Activated T-cell treated with anti-CD3 and anti-CD28 coated beads, Interleukin-2, amount 50 U/mL, for 24 hours (primary cell): ENCODE measurements around the gene PRKCH.

Experiments
- DNase-seq: peaks from one replicate; pipeline ENCODE4 v3.0.0-alpha.2; 2020
- H3K27ac Mint-ChIP-seq: 2 replicates; pipeline ENCODE4 v1.8.0; 2020; ENCODE audit warnings: mild to moderate bottlenecking, mixed read lengths
- H3K27me3 Mint-ChIP-seq: 2 replicates; pipeline ENCODE4 v1.8.0; 2020; ENCODE audit warnings: mixed read lengths
- H3K36me3 Mint-ChIP-seq: 2 replicates; pipeline ENCODE4 v1.8.0; 2020; ENCODE audit warnings: low read depth, mixed read lengths
- H3K4me1 Mint-ChIP-seq: 2 replicates; pipeline ENCODE4 v1.8.0; 2020; ENCODE audit warnings: low read depth, mixed read lengths
- H3K4me3 Mint-ChIP-seq: 2 replicates; pipeline ENCODE4 v1.8.0; 2020; ENCODE audit warnings: mild to moderate bottlenecking, moderate library complexity, mixed read lengths
- H3K9me3 Mint-ChIP-seq: 2 replicates; pipeline ENCODE4 v1.8.0; 2020; ENCODE audit warnings: mixed read lengths

The PRKCH gene

DNA sequence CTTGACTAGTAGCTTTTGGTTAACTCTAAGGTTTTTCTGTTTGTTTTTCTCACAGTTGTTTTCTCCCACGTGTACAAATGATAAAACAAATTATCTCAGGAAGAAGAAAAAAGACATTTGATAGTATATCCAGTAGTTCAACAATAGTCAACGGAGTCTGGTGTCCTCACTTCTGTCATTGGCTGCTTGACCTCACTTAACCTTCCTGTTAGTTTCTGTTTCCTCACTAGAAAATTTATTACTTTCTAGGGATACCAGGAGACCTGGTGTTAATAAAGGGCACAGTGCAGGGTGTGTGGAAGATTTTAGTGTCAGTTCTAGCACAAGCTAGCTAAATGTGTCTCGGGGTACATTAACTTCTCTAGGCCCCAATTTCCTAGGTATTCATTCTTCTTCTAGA lies 116.0 kb downstream of the PRKCH start:
- no peak for DNase-seq
- Mint-ChIP-seq H3K36me3 (peaks cover 30% of the 10 kb centered on the region), H3K4me1 (peaks cover 94% of the 10 kb centered on the region), H3K9me3 (no peaks in the 10 kb centered on the region), H3K27me3 (no peaks in the 10 kb centered on the region), H3K4me3 (peak overlapping the region; percentile 6), H3K27ac (peak overlapping the region; percentile 87)

DNA sequence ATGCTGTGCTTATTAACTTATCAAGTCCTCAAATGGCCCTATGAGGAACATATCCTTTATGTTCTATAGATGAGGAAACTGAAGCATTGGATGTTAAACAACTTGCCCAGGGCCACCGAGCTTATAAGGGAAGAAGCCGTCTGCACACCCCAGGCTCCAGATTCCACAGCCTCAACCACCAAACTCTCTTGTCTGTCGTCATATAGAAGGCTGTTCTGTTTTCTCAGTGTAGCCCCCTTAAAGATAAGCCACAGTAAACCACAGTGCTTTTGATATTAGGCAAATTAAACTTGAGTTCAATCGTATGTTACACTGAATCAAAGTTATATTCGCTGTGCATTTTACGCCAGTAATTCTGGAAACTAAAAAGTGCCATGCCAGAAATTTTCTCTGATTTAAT lies 116.7 kb downstream of the PRKCH start:
- Mint-ChIP-seq H3K36me3 (peaks cover 34% of the 10 kb centered on the region), H3K27ac (peak overlapping the region; percentile 87), H3K27me3 (no peaks in the 10 kb centered on the region), H3K4me3 (peak overlapping the region; percentile 72), H3K4me1 (peaks cover 94% of the 10 kb centered on the region), H3K9me3 (no peaks in the 10 kb centered on the region)
- no peak for DNase-seq

- peaks cover 38% of the 10 kb centered on the region for H3K36me3 Mint-ChIP-seq
- H3K4me1 Mint-ChIP-seq = peaks cover 94% of the 10 kb centered on the region
- no peaks in the 10 kb centered on the region for H3K27me3 Mint-ChIP-seq
- H3K4me3 Mint-ChIP-seq = peak overlapping the region; percentile 72
- peak overlapping the region; percentile 87 for H3K27ac Mint-ChIP-seq
- no peaks in the 10 kb centered on the region for H3K9me3 Mint-ChIP-seq
- DNase-seq = no peak
Measured at GRCh38 chr14:61438497-61438859, 117.1 kb downstream of the PRKCH start.

GRCh38 chr14:61438860-61439765 lies 117.7 kb downstream of the PRKCH start:
- Mint-ChIP-seq H3K4me3 (peak overlapping the region; percentile 72), H3K4me1 (peaks cover 94% of the 10 kb centered on the region), H3K27me3 (no peaks in the 10 kb centered on the region), H3K36me3 (peaks cover 39% of the 10 kb centered on the region), H3K9me3 (no peaks in the 10 kb centered on the region), H3K27ac (peak overlapping the region; percentile 87)
- DNase-seq = no peak

- Mint-ChIP-seq H3K4me1 (peaks cover 94% of the 10 kb centered on the region), H3K27me3 (no peaks in the 10 kb centered on the region), H3K9me3 (no peaks in the 10 kb centered on the region), H3K36me3 (peaks cover 39% of the 10 kb centered on the region), H3K27ac (peak overlapping the region; percentile 87), H3K4me3 (peak overlapping the region; percentile 72)
- no peak for DNase-seq
Measured at GRCh38 chr14:61439779-61440418, 118.5 kb downstream of the PRKCH start.

DNA sequence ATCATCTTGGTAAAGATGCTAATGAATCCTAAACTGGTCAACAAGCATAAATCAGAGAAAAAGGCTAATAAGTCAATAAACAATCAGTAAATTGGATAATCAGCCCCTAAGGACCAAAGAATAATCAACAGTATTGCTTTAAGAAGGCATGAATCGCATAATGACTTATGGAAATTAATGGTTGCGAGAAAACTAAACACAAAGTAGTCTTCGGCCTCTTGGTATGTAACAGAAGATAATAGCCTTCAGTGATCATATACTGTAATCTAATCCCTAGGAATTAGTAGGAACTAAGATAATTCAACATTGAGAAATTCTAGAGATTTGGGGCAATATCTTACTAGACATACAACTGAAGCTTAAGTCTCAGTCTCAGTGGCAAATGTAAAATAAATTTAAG lies 122.1 kb downstream of the PRKCH start:
- peaks cover 96% of the 10 kb centered on the region for H3K4me1 Mint-ChIP-seq
- peak overlapping the region; percentile 96 for H3K27ac Mint-ChIP-seq
- H3K9me3 Mint-ChIP-seq = no peaks in the 10 kb centered on the region
- H3K36me3 Mint-ChIP-seq = peaks cover 52% of the 10 kb centered on the region
- peak overlapping the region; percentile 41 for H3K4me3 Mint-ChIP-seq
- no peak for DNase-seq
- H3K27me3 Mint-ChIP-seq = no peaks in the 10 kb centered on the region

DNA sequence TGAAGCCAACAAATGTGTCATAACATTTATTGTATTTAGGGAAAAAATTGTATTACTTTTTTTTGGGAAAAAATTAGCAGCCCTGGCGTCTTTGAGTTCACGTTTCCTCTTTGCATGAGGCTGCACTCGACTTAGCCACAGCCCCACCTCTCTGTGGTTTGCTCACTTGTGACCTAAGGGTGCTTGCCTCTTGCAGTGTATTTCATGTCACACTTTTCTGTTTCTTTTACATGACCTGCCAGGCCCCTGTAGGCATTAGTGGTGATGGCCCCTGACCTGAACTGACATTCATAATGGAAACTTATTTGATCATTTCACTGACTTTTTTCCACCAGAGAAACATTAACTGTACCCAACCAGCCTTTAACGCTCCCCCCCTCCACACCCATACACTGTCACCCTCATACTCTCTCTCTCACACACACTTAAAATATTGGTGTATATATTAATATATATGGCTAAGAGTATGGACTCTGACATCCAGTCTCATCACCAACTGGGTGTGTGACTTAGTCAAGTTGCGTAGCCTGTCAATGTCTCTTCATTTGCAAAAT lies 122.9 kb downstream of the PRKCH start:
- Mint-ChIP-seq H3K27me3 (no peaks in the 10 kb centered on the region), H3K4me1 (peaks cover 96% of the 10 kb centered on the region), H3K27ac (peak overlapping the region; percentile 96), H3K4me3 (peak overlapping the region; percentile 41), H3K9me3 (no peaks in the 10 kb centered on the region), H3K36me3 (peaks cover 60% of the 10 kb centered on the region)
- peak; percentile 60 for DNase-seq

DNA sequence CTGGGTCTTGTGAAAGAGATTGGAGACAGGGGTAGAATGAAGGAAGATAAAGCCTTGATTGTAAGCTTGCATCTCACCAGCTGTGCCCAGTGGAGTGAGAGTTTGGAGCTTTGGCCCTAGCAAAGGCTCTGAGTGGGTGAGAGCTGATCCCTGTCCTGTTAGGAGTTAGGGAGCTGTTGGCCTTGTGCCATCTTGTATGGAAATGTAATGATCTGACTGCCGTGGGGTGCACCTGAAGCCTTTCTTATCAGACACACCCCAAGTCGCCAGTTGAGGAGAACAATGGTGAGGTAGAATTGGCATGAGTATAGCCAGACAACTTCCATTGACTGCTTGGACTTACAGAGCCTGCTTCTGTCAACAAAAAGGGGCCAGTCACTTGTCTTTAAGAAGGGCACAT lies 130.1 kb downstream of the PRKCH start:
- H3K36me3 Mint-ChIP-seq = peaks cover 92% of the 10 kb centered on the region
- peak overlapping the region; percentile 96 for H3K27ac Mint-ChIP-seq
- H3K27me3 Mint-ChIP-seq = no peaks in the 10 kb centered on the region
- DNase-seq = no peak
- peaks cover 98% of the 10 kb centered on the region for H3K4me1 Mint-ChIP-seq
- no peak overlapping the region for H3K4me3 Mint-ChIP-seq
- no peaks in the 10 kb centered on the region for H3K9me3 Mint-ChIP-seq

DNA sequence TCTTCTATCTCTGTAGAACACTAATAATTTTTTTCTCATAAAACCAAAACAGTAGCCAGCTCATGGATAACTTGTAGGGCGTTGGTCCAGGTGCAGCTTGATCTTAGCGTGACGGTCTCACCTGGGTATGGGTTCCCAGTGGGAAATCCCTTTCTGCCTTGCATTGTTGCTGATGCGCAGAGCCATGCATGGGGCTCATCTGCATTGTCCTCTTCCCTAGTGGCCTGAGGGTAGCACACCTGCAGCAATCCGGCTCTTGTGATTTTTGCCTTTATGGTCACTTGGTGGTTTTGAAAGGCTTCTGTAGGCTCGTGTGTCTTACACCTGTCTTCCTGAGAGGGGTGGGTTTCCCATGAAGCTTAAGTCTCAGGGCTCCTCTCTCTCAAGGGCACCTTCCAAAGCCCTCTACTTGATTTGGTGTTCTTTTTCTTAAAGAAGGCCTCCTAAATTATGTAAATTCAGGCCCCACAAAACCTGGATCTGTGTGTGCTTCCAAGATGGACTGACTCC lies 130.6 kb downstream of the PRKCH start:
- H3K9me3 Mint-ChIP-seq = no peaks in the 10 kb centered on the region
- H3K4me3 Mint-ChIP-seq = peak overlapping the region; percentile 70
- no peaks in the 10 kb centered on the region for H3K27me3 Mint-ChIP-seq
- DNase-seq = no peak
- peaks cover 92% of the 10 kb centered on the region for H3K36me3 Mint-ChIP-seq
- peaks cover 98% of the 10 kb centered on the region for H3K4me1 Mint-ChIP-seq
- H3K27ac Mint-ChIP-seq = peak overlapping the region; percentile 96

- DNase-seq = peak; percentile 63
- H3K36me3 Mint-ChIP-seq = peaks cover 92% of the 10 kb centered on the region
- H3K4me1 Mint-ChIP-seq = peaks cover 97% of the 10 kb centered on the region
- H3K9me3 Mint-ChIP-seq = no peaks in the 10 kb centered on the region
- peak overlapping the region; percentile 96 for H3K27ac Mint-ChIP-seq
- H3K27me3 Mint-ChIP-seq = no peaks in the 10 kb centered on the region
- peak overlapping the region; percentile 70 for H3K4me3 Mint-ChIP-seq
Measured at GRCh38 chr14:61452452-61452851, 131.1 kb downstream of the PRKCH start.

- H3K4me3 Mint-ChIP-seq = peak overlapping the region; percentile 70
- H3K9me3 Mint-ChIP-seq = no peaks in the 10 kb centered on the region
- peaks cover 95% of the 10 kb centered on the region for H3K36me3 Mint-ChIP-seq
- no peak for DNase-seq
- peak overlapping the region; percentile 96 for H3K27ac Mint-ChIP-seq
- H3K27me3 Mint-ChIP-seq = no peaks in the 10 kb centered on the region
- peaks cover 97% of the 10 kb centered on the region for H3K4me1 Mint-ChIP-seq
Measured at GRCh38 chr14:61453103-61453767, 131.9 kb downstream of the PRKCH start.

DNA sequence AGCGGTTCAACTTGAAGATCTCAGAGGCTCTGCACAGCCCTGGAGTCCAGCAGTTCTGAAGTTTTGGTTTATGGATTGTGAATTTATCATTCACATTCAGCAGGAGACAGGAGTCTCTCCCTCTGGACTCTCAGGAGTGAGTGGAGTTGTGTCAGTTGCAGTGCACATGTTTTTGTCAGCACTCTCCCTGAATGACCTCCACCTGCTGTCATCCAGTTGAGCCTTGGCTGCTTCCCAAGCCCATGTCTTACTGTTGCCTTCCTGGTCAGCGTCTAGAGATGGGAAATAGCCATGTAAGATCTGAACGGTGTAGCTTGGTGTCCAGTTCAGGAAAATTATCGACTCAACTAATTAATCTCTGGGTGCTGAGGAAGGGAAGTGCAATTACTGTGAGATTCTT lies 133.2 kb downstream of the PRKCH start:
- peak overlapping the region; percentile 96 for H3K27ac Mint-ChIP-seq
- no peak for DNase-seq
- no peaks in the 10 kb centered on the region for H3K27me3 Mint-ChIP-seq
- H3K36me3 Mint-ChIP-seq = peaks cover 95% of the 10 kb centered on the region
- no peaks in the 10 kb centered on the region for H3K9me3 Mint-ChIP-seq
- H3K4me3 Mint-ChIP-seq = no peak overlapping the region
- H3K4me1 Mint-ChIP-seq = peaks cover 91% of the 10 kb centered on the region

- peaks cover 94% of the 10 kb centered on the region for H3K36me3 Mint-ChIP-seq
Measured at GRCh38 chr14:61455351-61455750, 134.0 kb downstream of the PRKCH start.

DNA sequence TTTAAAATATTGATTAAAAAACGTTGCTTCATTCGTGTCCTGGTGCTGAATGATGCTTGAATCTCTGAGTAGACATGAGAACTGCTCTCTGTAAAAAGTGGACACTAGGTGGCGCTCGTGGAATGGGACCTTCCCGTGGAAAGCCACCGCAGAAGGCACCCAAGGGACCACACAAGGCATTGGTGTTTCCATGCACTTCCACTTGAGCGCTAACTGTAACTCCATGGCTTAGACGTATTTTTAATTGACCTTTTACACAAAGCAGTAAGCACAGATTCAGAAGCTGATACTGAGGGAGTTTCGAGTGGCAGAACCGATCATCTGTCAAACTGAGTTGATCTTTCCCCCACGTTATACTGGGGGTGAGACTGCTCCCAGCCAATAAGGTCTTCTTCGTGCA lies 135.3 kb downstream of the PRKCH start:
- DNase-seq = peak; percentile 76
- Mint-ChIP-seq H3K27ac (peak overlapping the region; percentile 85), H3K36me3 (peaks cover 94% of the 10 kb centered on the region), H3K9me3 (no peaks in the 10 kb centered on the region), H3K4me1 (peaks cover 85% of the 10 kb centered on the region), H3K4me3 (no peak overlapping the region), H3K27me3 (no peaks in the 10 kb centered on the region)

More at GRCh38 chr14:61455351-61455750, 134.0 kb downstream of the PRKCH start:
- H3K4me3 Mint-ChIP-seq = no peak overlapping the region
- H3K27me3 Mint-ChIP-seq = no peaks in the 10 kb centered on the region
- peaks cover 85% of the 10 kb centered on the region for H3K4me1 Mint-ChIP-seq
- no peak for DNase-seq
- peak overlapping the region; percentile 68 for H3K27ac Mint-ChIP-seq
- H3K9me3 Mint-ChIP-seq = no peaks in the 10 kb centered on the region
